Stimulated activated CD4-positive, alpha-beta T cell treated with anti-CD3 and anti-CD28 coated beads, Interleukin-12 subunit alpha, Interleukin-12 subunit beta, amount 100 ng/mL, for 4 hours (primary cell): ENCODE measurements around the gene TENT4A.
"Not testable (repeated sequence)": the region's sequence is repeated elsewhere in the genome, so short reads cannot be mapped to it uniquely, and the experiment has no call there.

Experiments used
- DNase-seq: peaks from one replicate; pipeline ENCODE4 v3.0.0-alpha.2; 2020

TENT4A gene

DNA sequence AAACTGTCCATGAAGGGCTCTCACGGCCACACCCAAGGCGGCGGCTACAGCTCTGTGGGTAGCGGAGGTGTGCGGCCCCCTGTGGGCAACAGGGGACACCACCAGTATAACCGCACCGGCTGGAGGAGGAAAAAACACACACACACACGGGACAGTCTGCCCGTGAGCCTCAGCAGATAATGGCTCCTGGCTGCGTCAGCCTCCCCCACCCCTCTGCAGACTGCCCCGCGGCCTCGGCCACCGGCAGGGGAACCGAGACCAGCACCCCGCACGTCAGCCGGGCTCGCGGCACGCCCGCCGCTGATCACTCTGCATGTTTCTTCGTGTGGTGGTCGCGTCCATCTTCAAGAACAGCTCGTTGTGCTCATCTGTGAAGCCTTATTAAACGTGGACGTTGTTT is 41.5 kb downstream of the TENT4A start:
- DNase-seq = no peak

DNA sequence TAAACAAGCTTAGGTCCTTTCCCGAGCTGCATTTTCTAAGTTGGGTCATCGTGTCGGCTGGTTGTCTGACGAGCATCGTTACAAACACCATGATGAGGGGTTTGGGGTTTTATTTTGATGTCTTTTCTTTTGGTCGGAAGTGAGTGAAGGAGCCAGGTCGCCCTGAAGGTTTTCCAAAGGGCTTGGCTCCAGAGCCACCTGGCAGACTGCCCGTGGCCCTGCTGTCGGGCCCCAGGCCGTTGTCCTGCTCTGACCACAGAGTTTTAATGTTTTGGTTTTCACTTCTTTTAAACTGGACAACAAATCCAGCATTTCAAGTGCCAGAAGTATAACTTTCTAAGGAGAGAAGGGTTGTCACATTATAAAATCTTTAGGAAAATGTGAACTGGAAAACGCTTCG is 42.3 kb downstream of the TENT4A start:
- DNase-seq = no peak

DNA sequence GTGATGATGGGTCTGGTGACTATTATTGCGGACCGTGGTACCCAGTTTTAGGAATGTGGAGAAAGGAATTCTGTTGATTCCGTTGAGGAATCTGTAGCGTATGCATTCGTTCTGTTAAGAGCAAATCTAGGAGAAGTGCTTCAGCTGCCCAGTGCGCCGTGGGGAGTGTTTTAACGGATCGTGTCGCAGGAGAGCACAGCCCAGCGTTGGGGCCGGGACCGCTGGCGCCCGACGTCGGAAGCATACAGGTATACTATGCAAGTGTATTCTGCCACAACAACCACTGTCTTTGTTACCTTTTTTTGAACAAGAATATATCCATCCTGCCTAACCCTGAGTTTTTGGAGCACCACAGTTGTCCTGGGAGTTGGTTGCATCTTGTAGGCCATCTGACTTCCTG is 42.7 kb downstream of the TENT4A start:
- DNase-seq = no peak

DNA sequence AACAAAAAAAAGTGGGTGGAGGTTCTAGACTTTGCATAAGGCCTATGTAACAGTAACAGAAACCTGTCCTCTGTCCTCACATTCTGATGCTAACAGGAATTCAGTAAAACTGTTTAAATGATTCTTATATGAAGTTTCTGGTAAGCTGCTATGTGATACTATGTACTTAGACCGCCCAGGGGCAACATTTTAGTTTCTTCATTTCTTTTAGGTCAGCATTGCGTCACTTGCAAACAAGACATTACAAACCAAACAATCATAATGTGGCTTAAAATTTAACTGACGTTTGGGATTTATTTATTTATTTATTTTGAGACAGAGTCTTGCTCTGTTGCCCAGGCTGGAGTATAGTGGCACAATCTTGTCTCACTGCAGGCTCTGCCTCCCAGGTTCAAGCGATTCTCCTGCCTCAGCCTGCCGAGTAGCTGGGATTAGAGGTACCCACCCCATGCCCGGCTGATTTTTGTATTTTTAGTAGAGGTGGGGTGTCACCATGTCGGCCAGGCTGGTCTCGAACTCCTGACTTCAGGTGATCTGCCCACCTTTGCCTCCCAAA is 44.3 kb downstream of the TENT4A start:
- DNase-seq = no peak

DNA sequence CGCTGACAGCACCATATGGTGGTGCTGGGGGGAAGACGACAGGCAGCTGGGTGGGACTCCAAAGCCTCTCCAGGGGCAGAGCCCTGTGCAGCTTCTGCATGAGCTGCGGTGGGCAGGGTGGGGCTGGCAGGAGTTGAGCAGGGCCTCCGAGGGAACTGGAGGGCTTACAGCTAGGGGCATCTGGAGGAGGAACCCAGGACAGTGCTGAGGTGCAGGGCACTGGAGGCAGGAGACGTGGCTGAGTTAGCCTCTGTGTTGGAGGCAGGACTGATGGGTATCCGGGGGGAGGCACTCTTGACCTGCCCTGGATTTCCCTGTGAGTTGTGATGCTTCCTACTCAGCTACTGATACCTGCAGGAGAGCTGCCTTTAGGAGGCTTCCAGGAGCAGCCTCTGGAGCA is 45.0 kb downstream of the TENT4A start:
- no peak for DNase-seq

DNA sequence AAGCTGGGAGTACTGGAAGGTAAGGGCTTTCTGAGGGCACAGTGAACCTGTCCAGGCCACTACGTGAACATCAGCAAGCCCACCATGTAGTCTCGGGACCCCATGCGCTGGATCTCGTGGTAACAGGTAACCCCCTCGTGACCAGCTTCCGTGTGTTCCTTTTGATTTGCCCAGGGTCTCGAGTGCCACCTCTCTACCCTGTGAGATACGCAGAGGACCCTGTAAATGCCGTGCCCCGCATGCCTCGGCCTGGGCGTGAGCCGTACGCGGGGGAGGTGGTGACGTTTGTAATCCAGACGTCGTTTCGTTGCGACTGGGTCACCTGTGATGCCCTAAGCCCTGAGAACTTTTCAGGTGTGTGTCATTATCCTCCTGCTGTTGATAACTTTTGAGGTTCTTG is 45.5 kb downstream of the TENT4A start:
- DNase-seq = no peak

DNA sequence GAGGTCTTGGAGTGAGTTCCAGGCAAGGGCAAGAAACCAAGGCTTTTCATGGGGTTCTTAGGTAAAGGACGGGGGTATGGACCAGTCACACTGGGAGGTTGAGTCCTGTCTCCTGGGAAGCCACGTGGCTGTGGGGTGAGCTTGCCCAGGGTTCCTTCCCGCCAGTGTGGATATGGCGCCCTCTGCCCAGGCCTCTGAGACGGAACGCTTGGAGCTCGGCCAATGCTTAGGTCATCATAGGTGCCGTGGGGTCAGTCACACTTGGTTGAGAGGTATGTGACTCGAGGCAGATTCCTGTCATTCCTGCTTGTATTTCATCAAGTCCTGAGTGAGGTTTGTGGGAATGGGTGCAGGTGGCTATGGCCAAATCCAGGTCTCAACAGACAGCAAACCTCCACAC is 46.2 kb downstream of the TENT4A start:
- no peak for DNase-seq

DNA sequence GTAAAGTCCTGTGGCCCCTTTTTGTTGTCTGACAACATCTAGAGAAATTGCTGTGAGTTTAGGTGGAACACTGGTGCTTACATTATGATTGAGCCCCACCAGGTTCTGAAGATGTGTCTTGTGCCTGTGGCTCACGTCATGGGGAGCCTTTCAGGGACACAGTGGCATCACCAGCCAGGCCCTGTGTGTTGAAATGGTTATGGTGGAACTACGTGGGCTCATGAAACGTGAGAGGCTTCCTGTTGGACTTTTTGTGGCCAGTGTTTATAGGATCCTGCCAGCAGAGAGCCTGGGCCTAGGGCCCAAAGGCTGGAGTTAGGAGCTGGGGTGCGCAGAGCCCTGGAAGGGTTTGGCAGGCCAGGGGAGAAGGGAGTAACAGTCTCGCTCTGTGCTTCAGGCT is 46.8 kb downstream of the TENT4A start:
- no peak for DNase-seq

DNA sequence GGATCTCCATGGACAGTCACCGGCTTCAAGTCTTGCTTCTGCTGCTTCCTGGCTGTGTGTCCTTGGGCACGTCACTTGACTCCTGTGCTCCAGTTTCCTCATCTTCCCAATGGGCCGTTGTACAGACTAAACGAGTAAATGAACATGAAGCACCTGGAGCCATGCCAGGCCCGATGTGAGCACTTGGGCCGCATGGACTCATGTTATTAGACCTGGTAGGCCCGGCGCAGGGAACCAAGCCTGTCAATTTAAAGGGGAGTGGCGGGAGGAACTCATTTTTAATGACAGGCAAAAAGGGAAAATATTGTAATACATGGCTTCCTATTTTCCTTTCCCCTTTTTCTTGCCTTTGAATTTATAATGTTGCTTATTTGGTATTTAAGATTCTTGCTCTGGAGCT is 47.5 kb downstream of the TENT4A start:
- no peak for DNase-seq

DNA sequence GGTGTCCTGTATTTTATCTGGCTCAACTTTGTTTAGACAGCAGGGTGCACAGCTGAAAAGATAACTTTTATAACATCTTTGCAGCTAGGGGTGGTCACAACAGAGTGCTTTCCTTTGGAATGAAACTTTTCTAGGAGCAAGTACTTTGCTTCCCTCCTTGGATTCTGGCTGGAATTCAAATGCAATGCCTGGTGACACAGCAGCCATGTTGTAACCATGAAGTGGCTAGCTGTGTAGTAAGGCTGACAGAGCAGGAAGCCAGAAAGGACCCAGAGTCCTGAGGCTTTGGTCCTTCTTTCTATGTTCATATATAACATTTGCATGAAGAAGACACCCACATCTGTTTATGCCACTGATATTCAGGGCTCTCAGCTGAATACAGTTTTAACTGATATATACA is 48.1 kb downstream of the TENT4A start:
- no peak for DNase-seq

DNA sequence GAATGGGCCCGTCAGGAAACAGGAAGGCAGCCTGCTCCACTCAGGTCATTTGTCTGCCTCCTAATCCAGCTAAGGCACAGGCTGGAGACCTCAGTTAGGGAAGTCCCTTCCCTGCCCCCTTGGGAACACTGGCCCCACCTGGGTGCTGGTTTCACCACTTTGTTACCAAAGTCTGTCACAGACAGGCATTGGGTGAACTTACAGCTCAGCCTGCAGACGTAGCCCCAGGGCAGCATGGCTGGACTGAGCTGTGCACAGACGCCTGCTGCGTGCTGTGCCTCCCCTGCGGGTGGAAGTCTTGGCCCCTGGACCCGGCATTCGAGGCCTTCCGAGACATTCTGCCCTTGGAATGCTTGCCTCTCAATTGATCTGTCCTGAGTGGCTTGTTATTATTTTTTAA is 48.9 kb downstream of the TENT4A start:
- no peak for DNase-seq

DNA sequence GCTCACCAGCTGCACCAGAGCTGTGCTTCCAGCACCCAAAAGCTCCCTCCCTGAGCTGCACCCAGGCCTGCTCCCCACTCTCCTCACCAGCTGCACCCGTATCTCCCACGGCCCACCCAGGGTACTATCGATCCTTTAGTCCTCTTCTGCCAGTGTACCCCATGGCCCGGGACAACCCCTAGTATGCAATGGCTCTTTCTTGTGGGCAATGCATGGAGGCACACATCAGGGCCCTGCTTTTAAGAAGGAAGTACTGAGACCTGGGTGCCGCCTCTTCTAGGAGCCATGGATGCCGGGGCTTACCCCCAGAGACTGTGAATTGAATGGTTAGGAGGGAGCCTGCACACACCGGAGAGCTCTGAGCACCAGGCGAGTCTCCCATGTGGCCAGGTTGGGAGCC is 49.5 kb downstream of the TENT4A start:
- DNase-seq = no peak

DNA sequence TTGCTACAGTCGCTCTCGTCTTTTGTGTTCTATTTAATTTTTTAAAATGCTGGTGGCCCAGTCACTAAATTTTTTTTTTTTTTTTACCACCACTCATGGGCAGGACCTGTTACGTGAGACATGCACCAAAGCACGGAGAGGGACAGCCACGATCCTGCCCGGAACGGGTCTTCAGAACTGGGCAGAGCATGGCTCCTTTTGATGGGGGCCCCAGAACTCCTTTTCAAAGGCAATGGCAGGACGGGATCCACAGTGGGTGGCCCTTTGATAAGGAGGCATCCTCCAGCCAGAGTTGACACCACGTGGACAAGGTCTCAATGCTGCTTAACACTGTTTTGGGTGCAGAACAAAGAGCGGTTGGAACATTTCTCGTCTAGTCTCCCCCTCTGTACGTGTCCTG is 50.0 kb downstream of the TENT4A start:
- no peak for DNase-seq

DNA sequence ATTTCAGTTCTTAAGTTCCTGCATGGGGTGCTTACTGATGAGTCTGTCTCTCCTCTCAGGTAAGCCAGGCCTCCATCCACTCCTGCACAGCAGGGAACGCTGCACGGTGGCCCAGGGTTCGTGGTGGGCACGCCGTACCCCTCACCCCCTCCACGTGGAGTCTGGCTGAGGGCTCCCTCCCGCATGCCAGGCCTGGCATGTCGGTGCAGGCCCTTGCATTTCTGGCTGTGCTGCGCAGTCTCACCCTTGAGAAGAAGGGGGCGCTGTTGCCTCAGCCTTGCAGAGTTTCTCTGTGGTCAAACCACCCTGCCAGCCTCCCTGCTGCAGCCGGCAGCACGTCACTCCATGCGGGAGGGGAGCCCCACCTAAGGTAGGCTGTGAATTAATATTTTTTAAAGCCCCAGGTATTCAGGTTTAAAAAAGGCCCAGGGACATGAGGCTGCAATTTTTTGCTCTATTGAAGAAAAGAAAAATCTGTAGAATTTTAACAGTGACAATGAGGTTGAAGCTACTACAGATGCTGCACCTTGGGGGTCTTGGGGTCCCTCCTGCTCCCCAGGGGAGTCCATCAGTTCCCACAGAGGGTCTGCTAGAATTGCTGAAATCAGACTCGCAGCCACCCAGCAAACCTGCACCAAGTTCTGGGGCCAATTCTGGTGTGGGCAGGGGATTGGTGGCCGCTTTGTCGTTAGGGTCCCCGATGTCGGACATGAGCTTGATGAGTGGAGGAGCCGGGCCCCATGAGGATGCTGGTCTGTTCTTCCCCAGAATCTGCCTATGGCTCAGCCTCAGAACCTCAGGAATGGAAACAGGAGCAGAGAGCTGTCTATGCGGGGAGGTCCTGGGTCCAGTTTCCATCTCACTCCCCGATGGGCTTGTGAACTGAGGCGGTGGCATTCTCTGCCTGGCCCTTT is 52.6 kb downstream of the TENT4A start:
- peak; percentile 56 for DNase-seq

DNA sequence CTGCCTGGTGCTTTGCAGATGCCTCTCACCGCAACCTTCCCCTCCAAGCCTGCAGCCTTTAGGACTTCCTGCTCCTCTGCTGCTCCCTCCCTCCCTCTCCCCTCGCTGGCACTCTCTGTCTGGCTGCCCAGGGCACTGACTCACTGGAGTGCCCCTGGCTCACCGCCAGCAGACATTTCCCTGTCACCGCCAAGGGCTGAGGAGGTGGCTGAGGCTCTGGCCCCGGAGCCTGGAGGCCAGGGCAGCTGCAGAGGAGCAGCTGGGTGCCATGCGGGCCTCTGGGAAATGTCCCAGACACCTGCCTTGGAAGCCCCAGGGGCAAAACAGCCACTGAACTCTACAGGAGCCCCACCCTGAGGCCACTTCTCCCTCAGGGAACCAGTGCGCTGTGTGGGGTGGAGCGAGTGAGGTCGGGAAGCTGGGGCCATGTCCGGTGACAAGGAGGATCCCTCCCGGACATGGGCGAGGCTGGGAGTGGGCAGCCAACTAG is 53.4 kb downstream of the TENT4A start:
- peak; percentile 15 for DNase-seq

DNA sequence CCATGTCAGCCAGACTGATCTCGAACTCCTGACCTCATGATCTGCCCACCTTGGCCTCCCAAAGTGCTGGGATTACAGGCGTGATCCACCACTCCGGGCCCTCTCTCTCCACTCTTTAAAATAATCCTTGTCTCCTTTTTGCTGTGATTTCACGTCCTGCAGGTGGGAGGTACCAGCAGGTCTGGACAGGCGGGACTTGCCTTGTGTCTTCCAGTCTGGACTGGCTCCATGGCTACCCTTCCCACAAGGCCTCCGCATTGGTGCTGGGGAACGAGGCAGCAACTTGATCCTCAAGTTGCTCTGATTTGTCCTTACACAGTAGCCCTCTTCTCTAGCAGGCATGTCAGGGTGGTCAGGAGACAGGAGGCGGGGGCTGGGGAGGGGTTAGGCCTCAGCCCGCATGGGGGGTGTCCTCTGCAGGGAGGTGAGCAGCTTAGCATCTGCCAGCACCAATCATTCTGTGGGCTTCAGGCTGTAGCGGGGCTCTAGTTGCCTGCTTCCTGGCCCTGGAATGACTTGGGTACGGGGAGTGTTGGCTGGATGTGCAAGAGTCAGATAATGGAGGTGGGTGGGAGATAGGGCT is 54.3 kb downstream of the TENT4A start:
- no peak for DNase-seq

DNA sequence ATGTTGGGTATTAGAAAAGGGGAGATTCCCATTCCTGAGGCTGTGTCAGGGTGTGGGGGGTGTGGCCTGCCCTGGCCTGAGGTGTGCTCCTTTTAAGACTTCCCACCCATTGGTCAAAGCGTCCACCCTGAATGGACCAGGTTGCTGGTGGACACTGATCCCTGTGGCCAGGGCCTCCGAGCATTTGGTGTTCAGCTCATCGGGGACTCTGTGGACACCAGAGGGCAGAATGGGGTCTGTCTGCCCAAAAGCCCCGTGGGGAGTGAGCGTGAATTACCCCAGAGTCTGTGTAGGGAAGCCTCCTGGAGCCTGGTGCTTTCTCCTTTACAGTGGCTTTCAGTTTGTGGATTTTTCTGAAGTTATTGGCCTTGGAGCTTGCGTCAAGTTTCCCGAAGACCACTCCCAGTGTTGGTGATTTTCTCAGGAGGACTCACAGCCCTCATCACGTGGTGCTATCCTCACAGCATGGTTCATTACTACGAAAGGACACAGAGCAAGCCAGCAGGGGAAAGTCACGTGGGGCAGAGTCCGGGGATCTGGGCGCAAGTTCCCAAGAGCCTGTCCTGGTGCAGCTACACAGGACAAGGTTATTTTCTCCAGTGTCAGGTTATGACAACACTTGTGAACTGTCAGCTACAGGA is 55.5 kb downstream of the TENT4A start:
- DNase-seq = no peak

DNA sequence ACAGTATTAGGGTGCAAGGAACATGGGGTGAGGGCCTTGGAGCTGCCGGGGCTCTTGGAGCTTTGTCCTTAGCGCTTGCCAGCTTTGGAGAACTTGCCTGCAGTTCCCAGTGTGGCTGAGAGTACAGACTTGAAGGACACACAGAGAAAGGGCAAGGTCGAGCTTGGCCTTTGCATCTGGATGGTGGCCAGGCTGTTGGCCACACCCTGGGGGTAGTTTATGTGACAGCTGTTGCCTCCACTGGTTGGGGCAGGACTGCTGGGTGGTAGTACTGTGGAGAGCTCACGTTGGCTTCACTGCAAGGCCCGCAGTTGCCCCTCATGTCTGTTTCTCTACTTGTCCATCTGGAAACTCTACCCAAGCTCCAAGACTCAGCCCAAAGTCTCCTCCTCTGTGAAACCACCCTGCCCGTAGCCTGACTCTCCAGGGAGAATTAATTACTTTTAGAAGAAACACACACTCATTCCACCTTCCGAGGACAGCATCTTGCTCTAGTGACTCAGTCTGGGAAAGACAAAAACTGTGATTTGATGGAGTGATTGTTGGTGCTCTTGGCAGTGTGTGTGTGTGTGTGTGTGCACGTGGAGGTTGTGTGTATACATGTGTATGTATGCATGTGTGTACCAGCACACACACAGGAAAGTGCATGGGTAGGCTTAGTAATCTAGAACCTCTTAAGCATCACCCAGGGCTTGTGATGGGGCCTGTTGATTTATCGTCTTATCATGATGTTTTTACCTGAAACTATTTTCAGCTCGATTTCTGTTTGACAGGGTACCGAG is 57.8 kb downstream of the TENT4A start:
- no peak for DNase-seq

DNA sequence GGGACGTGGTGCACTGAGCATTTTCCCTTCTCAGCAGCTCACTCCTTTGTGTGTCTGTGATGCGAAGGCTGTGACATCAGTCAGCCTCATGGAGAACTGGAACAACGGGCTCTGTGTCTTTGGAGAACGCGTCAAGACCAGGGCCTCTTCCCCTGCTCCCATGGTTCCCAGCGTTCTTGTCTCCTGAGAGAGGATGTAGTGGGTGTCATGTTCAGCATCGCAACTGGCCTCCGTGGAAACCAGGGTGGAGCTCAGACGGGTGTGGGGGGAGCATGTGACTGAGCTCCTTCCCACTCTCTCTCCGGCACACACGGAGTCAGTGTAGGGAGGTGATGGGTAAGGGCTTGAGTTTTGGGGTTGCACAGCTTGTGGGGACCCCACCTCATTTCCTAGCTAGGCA is 59.7 kb downstream of the TENT4A start:
- DNase-seq = no peak

DNA sequence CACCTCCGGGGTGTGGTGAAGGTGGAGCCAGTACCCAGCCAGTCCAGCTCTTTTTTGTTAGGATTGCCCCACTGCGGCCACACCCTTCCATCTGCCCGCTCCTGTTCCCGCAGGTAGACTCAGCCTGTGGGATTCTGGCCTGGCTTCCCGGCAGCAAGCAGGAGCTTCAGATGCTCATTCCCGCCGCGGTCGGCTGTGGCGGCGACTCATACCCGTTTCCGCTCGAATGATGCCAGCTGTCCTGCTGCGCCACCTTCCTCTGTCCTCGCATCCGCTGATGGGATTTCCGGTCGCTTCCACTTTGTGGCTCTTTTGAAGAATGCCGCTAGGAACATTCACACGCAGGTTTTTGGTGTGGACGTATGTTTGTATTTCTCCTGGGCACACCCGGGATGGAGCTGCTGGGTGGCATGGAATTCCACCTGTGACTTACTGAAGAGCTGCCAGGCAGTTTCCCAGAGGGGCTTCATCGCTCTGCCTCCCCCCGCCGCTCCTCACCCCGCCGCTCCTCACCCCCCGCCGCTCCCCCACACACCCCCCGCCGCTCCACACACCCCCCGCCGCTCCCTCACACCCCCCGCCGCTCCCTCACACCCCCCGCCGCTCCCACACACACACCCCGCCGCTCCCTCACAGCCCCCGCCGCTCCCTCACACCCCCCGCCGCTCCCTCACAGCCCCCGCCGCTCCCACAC is 60.3 kb downstream of the TENT4A start:
- no peak for DNase-seq

DNA sequence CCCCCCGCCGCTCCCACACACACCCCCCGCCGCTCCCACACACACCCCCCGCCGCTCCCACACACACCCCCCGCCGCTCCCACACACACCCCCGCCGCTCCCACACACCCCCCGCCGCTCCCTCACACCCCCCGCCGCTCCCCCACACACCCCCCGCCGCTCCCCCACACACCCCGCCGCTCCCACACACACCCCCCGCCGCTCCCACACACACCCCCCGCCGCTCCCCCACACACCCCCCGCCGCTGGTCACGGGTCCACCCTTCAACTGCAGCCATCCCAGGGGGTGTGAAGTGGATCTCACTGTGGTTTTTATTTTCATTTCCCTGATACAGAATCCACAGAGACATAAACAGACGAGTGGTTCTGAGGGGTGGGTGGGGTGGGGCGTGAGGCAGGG is 61.0 kb downstream of the TENT4A start:
- DNase-seq = not testable (repeated sequence)

DNA sequence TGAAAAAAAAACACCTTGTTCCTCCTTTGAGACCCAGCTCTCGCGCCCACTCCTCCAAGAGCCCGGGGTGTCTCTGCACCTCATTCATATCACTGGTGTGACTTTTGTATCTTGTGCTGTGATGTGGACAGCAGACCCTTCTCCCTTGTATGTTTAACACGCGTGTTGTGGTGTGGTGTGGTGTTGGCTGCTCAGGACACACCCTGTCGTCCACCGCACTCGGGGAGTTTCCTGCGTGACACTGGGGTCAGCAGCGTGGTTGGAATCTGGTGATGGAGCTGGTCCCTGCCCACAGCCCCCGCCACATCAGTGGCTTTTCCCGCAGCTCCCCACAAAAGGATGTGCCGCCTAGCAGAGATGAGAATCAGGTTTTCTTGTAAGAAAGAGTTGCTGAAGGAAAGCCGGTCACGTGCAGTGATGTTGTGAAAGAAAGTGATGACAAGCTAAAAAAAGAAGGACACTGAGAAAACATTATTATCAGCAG is 61.5 kb downstream of the TENT4A start:
- no peak for DNase-seq
